CD8-positive, alpha-beta memory T cell (primary cell): ENCODE measurements around the gene GTF2H2C. TPM values are rescaled to one million over a fixed set of nuclear protein-coding genes. Genes with fewer than 3 reads are reported as not detected.
"Not testable (repeated sequence)": the region's sequence is repeated elsewhere in the genome, so short reads cannot be mapped to it uniquely, and the experiment has no call there.

ENCODE experiments used
- CTCF ChIA-PET: fragments of 350-600 bp; sonication (Branson Sonifier 250); formaldehyde crosslinking; loops from one replicate; lab custom pipeline; 2021; ENCODE audit warnings: antibody characterized with exemption; lab: Charles Lee
- POLR2A ChIA-PET: fragments of 350-600 bp; sonication (Branson Sonifier 250); formaldehyde crosslinking; loops from one replicate; lab custom pipeline; 2021; ENCODE audit warnings: antibody characterized with exemption; lab: Charles Lee
- DNase-seq, 5 donors: peaks; one replicate each; pipeline versions ENCODE4 v3.0.0 to v3.0.0-alpha.2; 2020 to 2022; ENCODE audit warnings: mixed read lengths in 1 of 5
- H3K27ac ChIP-seq: one replicate; pipeline ENCODE4 v1.7.0; 2013; ENCODE audit warnings: low read depth, mild to moderate bottlenecking, low read length, moderate library complexity
- H3K27me3 ChIP-seq: 2 replicates; pipeline ENCODE4 v1.7.0; 2013; ENCODE audit warnings: low read length, mild to moderate bottlenecking; ENCODE audit not compliant: insufficient read depth, poor library complexity, severe bottlenecking
- H3K36me3 ChIP-seq: 2 replicates; pipeline ENCODE4 v1.7.0; 2013; ENCODE audit warnings: mild to moderate bottlenecking, low read length, moderate library complexity; ENCODE audit not compliant: insufficient read depth
- H3K4me1 ChIP-seq: 2 replicates; pipeline ENCODE4 v1.7.0; 2013; ENCODE audit warnings: mild to moderate bottlenecking, low read length, moderate library complexity; ENCODE audit not compliant: insufficient read depth
- H3K4me3 ChIP-seq: 2 replicates; pipeline ENCODE4 v1.7.0; 2013; ENCODE audit warnings: mild to moderate bottlenecking, low read length
- H3K9me3 ChIP-seq: 2 replicates; pipeline ENCODE4 v1.7.0; 2013; ENCODE audit warnings: mild to moderate bottlenecking, low read length
- H3K27ac Mint-ChIP-seq, 8 donors: one replicate each; pipeline ENCODE4 v1.8.0; 2020 to 2021; ENCODE audit warnings: mixed read lengths in 8 of 8, mild to moderate bottlenecking in 6 of 8, inconsistent platforms in 3 of 8, moderate library complexity in 3 of 8
- H3K27me3 Mint-ChIP-seq, 2 donors: one replicate each; pipeline ENCODE4 v1.8.0; 2020 to 2021; ENCODE audit warnings: mixed read lengths in 2 of 2, mild to moderate bottlenecking in 1 of 2, moderate library complexity in 1 of 2
- H3K36me3 Mint-ChIP-seq, 3 donors: one replicate each; pipeline ENCODE4 v1.8.0; 2020 to 2021; ENCODE audit warnings: mixed read lengths in 3 of 3, inconsistent platforms in 1 of 3, mild to moderate bottlenecking in 1 of 3
- H3K4me1 Mint-ChIP-seq, 3 donors: one replicate each; pipeline ENCODE4 v1.8.0; 2020 to 2021; ENCODE audit warnings: mixed read lengths in 3 of 3, inconsistent platforms in 1 of 3, mild to moderate bottlenecking in 1 of 3
- H3K4me3 Mint-ChIP-seq, 7 donors: one replicate each; pipeline ENCODE4 v1.8.0; 2020 to 2021; ENCODE audit warnings: mixed read lengths in 7 of 7, mild to moderate bottlenecking in 6 of 7, moderate library complexity in 4 of 7, inconsistent platforms in 2 of 7
- H3K9me3 Mint-ChIP-seq, 5 donors: one replicate each; pipeline ENCODE4 v1.8.0; 2020 to 2022; ENCODE audit warnings: mixed read lengths in 5 of 5, mild to moderate bottlenecking in 3 of 5, moderate library complexity in 2 of 5, inconsistent platforms in 1 of 5
- polyA plus RNA-seq: library from polyadenylated mRNA; unstranded; fragments of 300-500 nt; fragmentation: Illumina TruSeq; gene quantifications from one replicate; pipeline ENCODE4 v1.2.3, GENCODE V29; 2021
- total RNA-seq, 2 experiments: library from RNA; stranded (reverse); gene quantifications; one replicate each; pipeline ENCODE4 v1.2.3, GENCODE V29; 2021

The GTF2H2C gene
- total RNA-seq (10 to 100 TPM; 59.7 to 65.4 TPM), polyA plus RNA-seq (20.4 TPM)

GRCh38 chr5:69559908-69560330 is at the start of gene GTF2H2C:
TSS of gene GTF2H2C (plus strand) at chr5:69560191. CDS start at chr5:69565133, 4,942 bp downstream.
- H3K4me1 ChIP-seq, H3K4me1 Mint-ChIP-seq, CTCF ChIA-PET, H3K9me3 ChIP-seq, POLR2A ChIA-PET, H3K36me3 ChIP-seq, H3K27ac ChIP-seq, H3K27me3 Mint-ChIP-seq, H3K36me3 Mint-ChIP-seq, H3K27me3 ChIP-seq, H3K9me3 Mint-ChIP-seq: not testable (repeated sequence)
- Mint-ChIP-seq H3K27ac (peak within 1 kb of the TSS; percentile 74 to 98 (median 95)), H3K4me3 (peak within 1 kb of the TSS; percentile 93 to 97 (median 95))
- peak; percentile 57 to 84 (median 77) for DNase-seq
- H3K4me3 ChIP-seq, result peak within 1 kb of the TSS; percentile 51

DNA sequence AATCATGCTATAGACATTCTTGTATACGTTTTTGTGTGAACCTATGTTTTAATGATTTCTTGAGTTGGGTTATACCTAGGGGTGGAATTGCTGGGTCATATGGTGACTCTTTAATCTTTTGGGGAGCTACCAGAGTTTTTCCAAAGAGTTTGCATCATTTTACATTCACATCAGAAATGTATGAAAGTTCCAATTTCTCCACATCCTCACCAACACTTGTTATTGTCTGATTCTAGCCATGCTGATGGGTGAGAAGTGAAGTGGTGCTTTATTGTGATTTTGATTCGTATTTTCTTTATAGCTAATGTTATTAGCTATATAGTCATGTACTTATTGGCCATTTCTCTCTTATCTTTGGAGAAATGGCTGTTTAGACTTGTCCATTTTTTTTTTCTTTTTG is 49.3 kb upstream of the GTF2H2C start:
- H3K36me3 ChIP-seq, result no peaks in the 10 kb centered on the region
- POLR2A ChIA-PET, result no interaction called here
- H3K4me3 ChIP-seq, result no peak overlapping the region
- H3K4me3 Mint-ChIP-seq, result no peak overlapping the region
- no peaks in the 10 kb centered on the region for H3K36me3 Mint-ChIP-seq
- H3K9me3 Mint-ChIP-seq, result no peaks in the 10 kb centered on the region
- no peaks in the 10 kb centered on the region for H3K9me3 ChIP-seq
- CTCF ChIA-PET, result no interaction called here
- peaks cover 2 to 4% of the 10 kb centered on the region in 2 donors for H3K27me3 Mint-ChIP-seq
- H3K27me3 ChIP-seq, result no peaks in the 10 kb centered on the region
- no peaks in the 10 kb centered on the region for H3K4me1 ChIP-seq
- no peak overlapping the region for H3K27ac Mint-ChIP-seq
- no peaks in the 10 kb centered on the region for H3K4me1 Mint-ChIP-seq
- DNase-seq, result no peak
- H3K27ac ChIP-seq, result no peak overlapping the region

GRCh38 chr5:69512740-69513260 is 47.2 kb upstream of the GTF2H2C start:
- CTCF ChIA-PET, result no interaction called here
- H3K4me1 Mint-ChIP-seq, result no peaks in the 10 kb centered on the region

DNA sequence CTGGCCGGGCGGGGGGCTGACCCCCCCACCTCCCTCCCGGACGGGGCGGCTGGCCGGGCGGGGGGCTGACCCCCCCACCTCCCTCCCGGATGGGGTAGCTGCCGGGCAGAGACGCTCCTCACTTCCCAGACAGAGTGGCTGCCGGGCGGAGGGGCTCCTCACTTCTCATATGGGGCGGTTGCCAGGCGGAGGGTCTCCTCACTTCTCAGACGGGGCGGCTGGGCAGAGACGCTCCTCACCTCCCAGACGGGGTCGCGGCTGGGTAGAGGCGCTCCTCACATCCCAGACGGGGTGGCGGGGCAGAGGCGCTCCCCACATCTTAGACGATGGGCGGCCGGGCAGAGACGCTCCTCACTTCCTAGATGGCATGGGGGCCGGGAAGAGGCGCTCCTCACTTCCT is 44.4 kb upstream of the GTF2H2C start:
- H3K4me3 ChIP-seq, H3K4me3 Mint-ChIP-seq, H3K36me3 ChIP-seq, H3K4me1 Mint-ChIP-seq, H3K4me1 ChIP-seq, H3K27ac ChIP-seq, H3K9me3 ChIP-seq, H3K36me3 Mint-ChIP-seq, H3K27me3 Mint-ChIP-seq, POLR2A ChIA-PET, CTCF ChIA-PET, DNase-seq, H3K9me3 Mint-ChIP-seq, H3K27ac Mint-ChIP-seq, H3K27me3 ChIP-seq: not testable (repeated sequence)

More at GRCh38 chr5:69512740-69513260, 47.2 kb upstream of the GTF2H2C start:
- H3K27ac ChIP-seq, result no peak overlapping the region
- H3K4me1 ChIP-seq, result no peaks in the 10 kb centered on the region
- no peak overlapping the region for H3K4me3 ChIP-seq
- DNase-seq, result no peak
- Mint-ChIP-seq H3K36me3 (no peaks in the 10 kb centered on the region), H3K9me3 (no peaks in the 10 kb centered on the region), H3K27me3 (peaks cover 0 to 4% of the 10 kb centered on the region in 2 donors), H3K4me3 (no peak overlapping the region), H3K27ac (peak overlapping the region in 1 of 8 donors; percentile 67)
- no peaks in the 10 kb centered on the region for H3K9me3 ChIP-seq
- POLR2A ChIA-PET, result no interaction called here
- no peaks in the 10 kb centered on the region for H3K27me3 ChIP-seq
- H3K36me3 ChIP-seq, result no peaks in the 10 kb centered on the region

DNA sequence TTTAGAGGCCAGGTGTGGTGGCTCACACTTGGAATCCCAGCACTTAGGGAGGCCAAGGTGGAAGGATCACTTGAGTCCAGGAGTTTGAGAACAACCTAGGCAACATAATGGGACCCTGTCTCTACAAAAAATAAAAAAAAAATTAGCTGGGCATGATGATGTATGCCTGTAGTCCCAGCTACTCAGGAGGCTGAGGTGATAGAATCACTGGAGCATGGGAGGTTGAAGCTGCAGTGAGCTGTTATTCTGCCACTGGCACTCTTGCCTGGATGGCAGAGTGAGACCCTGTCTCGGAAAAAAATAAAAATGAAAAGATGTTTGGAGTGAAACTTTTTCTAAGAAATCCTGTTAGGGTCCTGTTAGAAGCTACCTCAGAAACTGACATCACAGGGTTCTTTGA is 43.2 kb upstream of the GTF2H2C start:
- H3K27me3 Mint-ChIP-seq, result peaks cover 0 to 1% of the 10 kb centered on the region in 2 donors
- CTCF ChIA-PET, result no interaction called here

GRCh38 chr5:69517763-69518212 is 42.2 kb upstream of the GTF2H2C start:
- ChIA-PET POLR2A (interaction anchor here (0.6 kb wide), 1 partner anchor 351 kb away, joined by 3 read pairs; no protein-coding TSS in a partner anchor), CTCF (no interaction called here)

More for the DNA sequence above, 43.2 kb upstream of the GTF2H2C start:
- no peaks in the 10 kb centered on the region for H3K27me3 ChIP-seq
- DNase-seq, result no peak
- no peak overlapping the region for H3K27ac ChIP-seq
- H3K9me3 ChIP-seq, result no peaks in the 10 kb centered on the region
- Mint-ChIP-seq H3K4me1 (no peaks in the 10 kb centered on the region), H3K9me3 (no peaks in the 10 kb centered on the region), H3K36me3 (no peaks in the 10 kb centered on the region), H3K4me3 (no peak overlapping the region), H3K27ac (no peak overlapping the region)
- H3K36me3 ChIP-seq, result no peaks in the 10 kb centered on the region
- H3K4me3 ChIP-seq, result no peak overlapping the region
- H3K4me1 ChIP-seq, result no peaks in the 10 kb centered on the region
- POLR2A ChIA-PET, result no interaction called here

GRCh38 chr5:69519285-69519684 is 40.7 kb upstream of the GTF2H2C start:
- H3K27ac ChIP-seq, result no peak overlapping the region
- H3K27ac Mint-ChIP-seq, result no peak overlapping the region
- H3K9me3 Mint-ChIP-seq, result no peaks in the 10 kb centered on the region
- no peaks in the 10 kb centered on the region for H3K36me3 Mint-ChIP-seq
- no peaks in the 10 kb centered on the region for H3K4me1 ChIP-seq
- H3K27me3 Mint-ChIP-seq, result peaks cover 0 to 1% of the 10 kb centered on the region in 2 donors
- H3K4me3 ChIP-seq, result no peak overlapping the region
- ChIA-PET POLR2A (no interaction called here), CTCF (interaction anchor here (0.7 kb wide), 1 partner anchor 15 kb away, joined by 3 read pairs; no protein-coding TSS in a partner anchor)
- H3K27me3 ChIP-seq, result no peaks in the 10 kb centered on the region
- DNase-seq, result no peak
- H3K4me1 Mint-ChIP-seq, result no peaks in the 10 kb centered on the region
- H3K9me3 ChIP-seq, result no peaks in the 10 kb centered on the region
- no peaks in the 10 kb centered on the region for H3K36me3 ChIP-seq
- no peak overlapping the region for H3K4me3 Mint-ChIP-seq

More at GRCh38 chr5:69517763-69518212, 42.2 kb upstream of the GTF2H2C start:
- no peak overlapping the region for H3K4me3 Mint-ChIP-seq
- no peaks in the 10 kb centered on the region for H3K4me1 ChIP-seq
- peaks cover 0 to 1% of the 10 kb centered on the region in 2 donors for H3K27me3 Mint-ChIP-seq
- H3K9me3 ChIP-seq, result no peaks in the 10 kb centered on the region
- no peaks in the 10 kb centered on the region for H3K9me3 Mint-ChIP-seq
- peak overlapping the region in 1 of 8 donors; percentile 27 for H3K27ac Mint-ChIP-seq
- no peak overlapping the region for H3K27ac ChIP-seq
- H3K36me3 ChIP-seq, result no peaks in the 10 kb centered on the region
- H3K27me3 ChIP-seq, result no peaks in the 10 kb centered on the region
- H3K4me3 ChIP-seq, result no peak overlapping the region
- DNase-seq, result no peak
- no peaks in the 10 kb centered on the region for H3K4me1 Mint-ChIP-seq
- no peaks in the 10 kb centered on the region for H3K36me3 Mint-ChIP-seq

DNA sequence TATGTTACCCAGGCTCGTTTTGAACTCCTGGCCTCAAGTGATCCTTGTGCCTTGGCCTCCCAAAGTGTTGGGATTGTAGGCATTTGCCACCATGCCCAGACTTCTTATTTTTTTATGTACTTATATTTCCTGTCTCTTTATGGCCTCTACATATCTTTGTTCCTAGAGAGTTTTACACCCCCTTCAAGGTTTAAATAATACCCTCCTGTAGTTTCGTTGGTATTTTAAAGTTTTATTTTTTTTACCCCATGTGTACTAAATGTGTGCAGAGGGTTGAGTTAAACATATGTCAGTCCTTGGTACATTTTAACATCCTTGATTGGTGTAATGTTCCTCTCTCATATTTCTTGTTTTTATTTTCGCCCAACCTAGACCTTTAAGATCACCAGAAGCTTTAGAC is 38.0 kb upstream of the GTF2H2C start:
- Mint-ChIP-seq H3K27ac (no peak overlapping the region), H3K4me1 (no peaks in the 10 kb centered on the region), H3K9me3 (no peaks in the 10 kb centered on the region), H3K36me3 (no peaks in the 10 kb centered on the region), H3K4me3 (no peak overlapping the region), H3K27me3 (peaks cover 1 to 8% of the 10 kb centered on the region in 2 donors)
- Histone ChIP-seq H3K4me3 (no peak overlapping the region), H3K9me3 (no peaks in the 10 kb centered on the region), H3K27me3 (peaks cover 5% of the 10 kb centered on the region), H3K4me1 (no peaks in the 10 kb centered on the region), H3K36me3 (no peaks in the 10 kb centered on the region), H3K27ac (no peak overlapping the region)
- CTCF ChIA-PET, result no interaction called here
- no peak for DNase-seq
- POLR2A ChIA-PET, result no interaction called here
